ENCODE data around the gene PRICKLE2.

PRICKLE2 gene

DNA sequence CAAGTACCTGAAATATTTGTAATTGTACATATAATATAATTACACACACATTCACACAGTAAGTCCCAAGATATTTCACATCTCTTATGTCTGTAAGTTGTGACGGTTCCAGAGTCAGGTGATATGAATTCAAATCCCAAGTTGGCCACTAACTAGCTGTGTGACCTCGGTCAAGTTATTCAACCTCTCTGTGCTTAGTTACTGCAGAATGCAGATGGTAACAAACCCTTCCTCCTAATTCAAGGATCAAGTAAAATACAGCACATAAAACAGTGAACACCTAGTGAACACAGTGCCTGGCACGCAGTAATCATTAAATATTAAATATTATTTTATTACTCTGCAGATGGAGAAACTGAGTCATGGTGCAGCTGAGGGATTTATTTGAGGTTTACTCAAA lies 6.9 kb downstream of the PRICKLE2 start:
- ATAC-seq: no peak

DNA sequence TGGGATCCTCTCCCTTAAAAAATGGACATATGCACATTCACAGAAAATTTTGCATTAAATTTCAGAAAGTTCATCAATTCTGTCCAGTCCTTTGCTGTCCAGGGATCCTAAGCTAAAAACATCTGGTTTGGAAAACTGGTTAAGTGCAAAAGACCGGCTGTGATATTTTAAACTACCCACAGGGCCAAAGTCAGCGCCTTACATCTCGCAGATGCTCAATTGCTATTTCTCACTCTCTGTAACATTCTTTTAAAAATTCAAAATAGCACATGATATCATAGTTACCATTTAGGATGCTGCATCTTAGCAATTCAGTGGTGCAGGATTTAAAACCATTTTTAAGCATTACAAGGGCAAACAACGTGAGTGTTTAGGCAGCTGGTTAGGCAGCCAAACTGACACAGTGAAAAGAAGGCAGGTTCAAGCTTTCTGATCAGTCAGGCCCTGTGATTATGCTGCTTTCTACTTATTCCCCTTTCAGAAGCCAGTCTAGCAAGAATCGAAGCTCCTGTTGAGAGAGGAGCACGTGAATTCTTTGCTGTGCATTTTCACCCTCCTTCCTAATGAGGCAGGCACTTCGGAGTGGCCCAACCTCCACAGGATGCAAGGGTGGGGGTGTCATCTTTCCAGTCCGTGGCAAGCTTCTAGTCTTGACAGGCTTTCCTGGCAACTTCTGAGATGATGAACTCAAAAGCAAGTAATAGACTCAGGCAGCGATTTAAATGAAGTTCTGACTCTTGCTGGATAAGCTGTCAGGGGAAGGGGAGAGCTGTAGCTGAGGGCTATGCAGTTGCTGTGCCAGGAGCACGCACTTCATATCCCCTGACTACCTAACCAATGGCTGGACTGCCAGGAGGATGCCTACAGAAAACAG lies 8.8 kb downstream of the PRICKLE2 start:
- ATAC-seq: no peak

DNA sequence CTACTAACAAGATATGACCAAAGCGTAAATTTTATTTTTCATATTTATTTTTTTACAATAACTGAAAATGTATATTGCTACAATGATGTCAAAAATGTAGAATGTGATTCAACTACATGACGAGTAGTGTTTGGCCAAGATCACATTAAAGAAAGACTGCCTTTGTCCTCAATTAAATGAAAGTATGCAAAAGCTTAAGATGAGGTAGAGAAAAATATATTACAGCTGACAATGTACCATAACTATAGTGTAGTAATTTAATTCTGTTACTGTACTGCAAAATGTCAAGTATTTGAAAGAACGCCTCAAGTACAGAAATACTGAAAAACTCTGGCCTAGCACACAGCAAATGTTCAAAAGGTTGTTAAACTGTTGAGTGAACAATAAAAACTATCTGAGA lies 9.7 kb downstream of the PRICKLE2 start:
- ATAC-seq: no peak

DNA sequence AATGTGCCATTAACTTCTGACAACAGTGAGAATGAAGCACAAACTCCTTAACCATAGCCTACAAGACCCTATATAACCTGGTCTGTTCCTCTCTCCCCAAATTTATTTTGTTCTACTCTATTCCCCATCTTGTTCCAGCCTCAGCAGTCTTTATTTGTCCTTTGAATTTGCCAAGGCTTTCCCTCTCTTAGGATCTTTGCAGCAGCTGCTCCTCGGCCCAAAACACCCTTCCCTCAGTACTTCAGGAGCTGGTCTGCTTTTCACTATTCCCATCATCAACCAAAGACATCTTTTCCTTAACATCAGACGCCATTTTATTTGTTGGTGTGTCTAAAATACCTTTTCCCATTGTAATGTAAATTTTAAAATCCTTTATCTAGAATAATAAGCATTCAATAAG lies 10.2 kb downstream of the PRICKLE2 start:
- no peak for ATAC-seq

DNA sequence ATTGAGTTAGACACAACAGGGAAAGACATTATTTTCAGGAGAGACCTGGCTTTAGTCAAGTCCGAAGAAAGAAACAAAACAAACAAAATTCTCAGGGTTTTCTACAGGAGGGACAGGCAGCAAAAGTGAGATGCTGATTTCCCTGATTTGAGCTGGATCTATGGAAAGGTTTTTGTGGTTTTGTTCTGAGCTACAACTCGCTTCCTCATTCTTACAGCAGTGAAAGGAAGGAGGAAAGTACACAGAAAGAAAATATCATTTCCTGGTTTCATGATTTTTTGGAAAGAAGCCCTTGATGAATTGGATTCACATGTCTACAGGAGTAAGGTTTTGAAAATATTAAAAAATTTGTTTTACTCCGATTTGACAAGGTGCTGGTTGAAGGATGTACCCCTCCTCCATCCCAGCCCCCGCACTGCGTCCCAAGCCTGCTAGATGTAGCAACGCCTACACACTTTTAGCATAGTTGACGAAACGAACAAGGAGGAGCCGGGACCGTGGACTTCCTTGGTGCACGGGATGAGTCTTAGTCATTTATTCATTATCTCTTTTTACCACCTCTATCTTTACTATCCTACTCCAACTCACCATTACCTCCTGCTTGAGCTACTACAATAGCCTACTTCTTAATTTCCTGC lies 10.8 kb downstream of the PRICKLE2 start:
- ATAC-seq: no peak

DNA sequence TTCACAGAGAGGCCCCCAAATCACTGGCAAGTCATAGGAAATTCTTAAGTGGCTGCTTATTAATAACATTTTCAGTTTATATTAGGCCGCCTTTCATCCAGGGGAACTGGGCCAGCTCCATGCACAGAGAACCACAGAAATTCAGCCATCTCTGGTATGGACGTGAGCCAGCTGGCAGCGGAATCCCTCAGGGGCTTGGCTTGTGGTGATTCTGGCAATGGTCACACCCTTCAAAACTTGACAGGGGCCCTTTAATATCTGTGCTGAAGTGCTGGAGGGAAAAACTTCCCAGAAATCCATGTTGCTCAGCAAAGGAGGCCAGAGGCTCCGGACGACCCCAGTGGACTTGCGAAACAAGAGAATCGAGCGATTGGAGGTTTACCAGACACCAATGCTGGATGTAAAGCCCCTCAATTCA lies 11.3 kb downstream of the PRICKLE2 start:
- no peak for ATAC-seq

DNA sequence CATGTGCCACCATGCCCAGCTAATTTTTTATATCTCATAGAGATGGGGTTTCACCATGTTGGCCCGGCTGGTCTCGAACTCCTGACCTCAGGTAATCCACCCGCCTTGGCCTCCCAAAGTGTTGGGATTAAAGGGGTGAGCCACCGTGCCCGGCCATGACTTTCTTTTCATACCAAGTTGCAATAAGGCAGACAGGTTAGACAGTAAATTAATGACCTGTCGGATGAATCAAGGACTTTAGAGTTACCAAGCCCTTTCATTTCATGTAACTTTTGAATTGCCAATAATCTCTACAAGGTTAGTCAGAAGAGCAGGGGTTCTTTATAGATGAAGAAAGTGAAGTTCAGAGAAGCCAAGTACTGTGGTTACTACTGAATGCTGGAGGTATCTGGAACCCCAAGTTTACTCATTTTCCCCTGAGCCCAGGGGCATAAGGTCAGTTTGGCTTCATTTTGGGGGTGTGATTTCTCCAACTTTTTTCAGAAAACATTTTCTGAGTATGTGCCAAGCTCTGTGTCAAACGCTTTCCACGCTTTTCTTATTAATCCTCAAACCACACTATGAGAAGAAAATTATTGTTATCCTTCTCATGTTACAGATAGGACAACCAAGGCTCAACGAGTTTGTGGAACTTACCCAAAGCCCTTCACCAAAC lies 11.9 kb downstream of the PRICKLE2 start:
- ATAC-seq: no peak

DNA sequence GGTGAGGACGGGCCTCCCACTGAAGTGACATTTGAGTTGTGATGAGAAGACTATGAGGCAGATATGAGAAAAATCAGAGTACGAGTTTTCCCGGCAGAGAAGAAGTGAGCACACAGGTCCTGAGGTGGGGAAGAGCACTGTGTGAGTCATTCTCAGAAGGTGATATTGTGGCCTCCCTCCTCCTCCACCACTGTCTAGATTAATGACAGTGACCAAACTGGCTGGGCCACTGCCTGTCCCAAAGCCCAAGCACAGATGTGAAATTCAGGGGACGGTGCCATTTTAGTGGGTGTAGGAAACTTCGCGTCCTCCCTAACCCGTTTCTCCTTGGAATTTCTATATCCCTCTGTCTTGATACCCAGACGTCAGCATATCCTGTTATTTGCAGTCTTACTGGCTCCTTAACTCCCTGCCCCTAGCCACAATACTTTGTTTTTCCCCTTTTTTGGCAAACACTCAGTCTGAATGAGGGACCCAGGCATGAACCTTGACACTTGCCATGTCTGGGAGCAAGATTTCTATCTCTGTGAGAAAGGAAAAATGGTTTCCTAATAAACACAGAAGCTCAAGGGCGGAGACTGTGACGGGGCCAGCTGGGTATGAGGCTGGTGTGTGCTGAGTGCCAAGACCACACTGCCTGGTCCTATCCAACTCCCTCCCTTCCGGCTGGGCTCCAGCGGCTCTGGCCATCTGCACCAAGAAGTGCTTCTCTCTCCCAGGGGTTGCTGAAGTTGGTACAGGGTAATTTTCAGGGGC lies 15.2 kb downstream of the PRICKLE2 start:
- no peak for ATAC-seq

DNA sequence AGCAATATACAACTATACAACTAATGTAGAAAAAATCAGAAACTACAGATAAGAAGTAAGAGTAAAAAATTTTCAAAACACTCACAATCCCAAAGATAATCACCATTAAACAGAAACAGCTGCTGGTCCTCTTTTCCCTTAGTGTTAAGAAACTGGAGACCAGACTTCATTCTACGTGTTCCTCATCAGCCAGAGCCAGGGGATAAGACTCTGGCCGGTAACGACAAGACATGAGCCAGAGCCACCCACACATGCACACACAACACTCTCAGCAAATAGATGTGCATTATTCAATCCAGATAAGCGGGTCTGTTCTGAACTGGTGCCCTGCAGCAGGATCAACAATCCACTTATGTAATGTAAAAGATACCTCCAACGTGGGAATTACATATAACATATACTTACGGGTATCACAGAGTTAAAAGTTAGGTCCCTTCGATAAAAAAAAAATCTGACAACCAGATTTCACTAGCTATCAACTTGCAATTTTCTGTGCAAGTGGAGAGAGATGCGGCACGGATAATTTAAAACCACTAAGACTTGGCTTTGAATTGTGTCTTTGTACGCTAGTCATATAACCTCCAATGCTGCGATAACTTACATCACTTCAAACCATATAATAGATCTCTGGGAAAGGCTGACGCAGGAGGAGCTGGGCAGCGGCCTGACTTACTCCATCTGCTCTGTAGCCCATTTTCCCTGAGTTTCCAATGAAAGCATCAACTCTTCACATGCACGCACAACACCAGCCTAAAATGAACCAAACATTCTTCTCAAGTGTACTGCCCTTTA lies 17.8 kb downstream of the PRICKLE2 start:
- ATAC-seq: no peak

DNA sequence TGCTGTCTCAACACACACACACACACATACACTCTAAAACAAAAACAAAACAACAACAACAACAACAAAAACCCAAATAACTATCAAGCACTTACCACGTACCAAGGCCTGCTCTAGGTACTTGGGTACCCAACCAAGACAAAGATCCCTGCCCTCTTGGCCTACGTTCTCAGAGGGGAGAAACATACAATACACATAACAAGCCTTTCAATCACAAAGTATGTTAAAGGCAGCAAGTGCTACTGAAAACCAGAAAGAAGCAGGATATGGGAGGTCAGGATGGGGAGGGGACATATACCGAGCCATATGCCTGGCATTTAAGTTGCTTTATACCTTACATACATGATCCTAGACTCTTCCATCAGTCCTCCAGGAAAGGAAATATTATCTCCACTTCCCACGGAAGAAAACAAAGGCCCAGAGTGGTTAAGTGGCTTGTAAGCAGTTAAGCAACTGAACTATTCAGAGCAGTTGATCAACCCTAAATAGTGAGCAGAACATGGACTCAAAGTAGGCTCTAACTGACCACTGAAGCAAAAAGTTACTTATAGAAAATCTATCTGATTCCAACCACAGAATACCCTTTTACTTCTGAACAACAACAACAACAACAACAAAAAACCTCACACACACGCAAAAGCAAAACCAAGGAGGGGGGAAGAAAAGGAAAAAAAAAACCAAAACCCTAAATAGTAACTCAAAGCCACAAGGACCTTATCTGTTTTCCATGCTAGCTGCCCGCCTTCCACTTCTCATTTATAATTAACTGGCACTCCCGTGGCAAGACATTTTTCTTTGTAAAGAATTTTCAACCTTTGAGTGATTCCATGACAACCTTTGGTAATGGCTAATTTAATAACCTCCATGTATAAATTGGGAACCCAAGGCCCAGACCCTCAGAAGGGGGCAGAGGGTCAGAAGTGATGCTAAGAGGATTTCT lies 21.0 kb downstream of the PRICKLE2 start:
- ATAC-seq: no peak

DNA sequence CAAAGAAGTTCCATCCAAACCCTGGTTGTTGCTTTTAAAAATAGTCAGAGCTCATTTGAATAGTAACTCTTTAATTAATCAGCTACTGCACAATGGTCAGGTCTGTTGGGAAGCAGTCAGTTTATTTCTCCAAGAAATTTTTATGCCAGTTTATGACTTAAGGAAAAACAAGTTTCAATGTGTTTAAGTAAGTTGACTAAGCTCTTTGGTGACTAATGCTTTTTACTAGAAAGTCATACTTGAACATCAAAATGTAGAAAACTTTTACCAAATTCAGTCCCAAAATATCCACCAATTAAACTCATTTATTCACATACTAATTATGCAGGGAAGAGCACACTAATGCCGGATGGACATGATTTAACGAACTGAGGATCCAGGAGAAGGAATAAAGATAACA lies 22.1 kb downstream of the PRICKLE2 start:
- no peak for ATAC-seq

DNA sequence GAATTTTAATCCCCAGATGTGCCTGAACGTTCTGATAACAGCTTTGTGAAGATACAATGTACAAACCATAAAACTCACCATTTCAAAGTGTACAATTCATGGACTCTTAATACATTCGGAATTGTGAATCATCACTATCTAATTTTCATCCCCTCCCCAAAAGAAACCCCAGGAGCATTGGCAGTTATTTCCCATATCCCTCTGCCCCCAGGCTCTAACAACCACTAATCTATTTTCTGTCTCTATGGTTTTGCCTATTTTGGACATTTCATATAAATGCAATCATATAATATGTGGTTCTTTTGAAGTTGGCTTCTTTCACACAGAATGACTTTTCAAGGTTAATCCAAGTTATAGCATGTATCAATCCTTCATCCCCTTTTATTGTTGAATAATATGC lies 25.3 kb downstream of the PRICKLE2 start:
- no peak for ATAC-seq

DNA sequence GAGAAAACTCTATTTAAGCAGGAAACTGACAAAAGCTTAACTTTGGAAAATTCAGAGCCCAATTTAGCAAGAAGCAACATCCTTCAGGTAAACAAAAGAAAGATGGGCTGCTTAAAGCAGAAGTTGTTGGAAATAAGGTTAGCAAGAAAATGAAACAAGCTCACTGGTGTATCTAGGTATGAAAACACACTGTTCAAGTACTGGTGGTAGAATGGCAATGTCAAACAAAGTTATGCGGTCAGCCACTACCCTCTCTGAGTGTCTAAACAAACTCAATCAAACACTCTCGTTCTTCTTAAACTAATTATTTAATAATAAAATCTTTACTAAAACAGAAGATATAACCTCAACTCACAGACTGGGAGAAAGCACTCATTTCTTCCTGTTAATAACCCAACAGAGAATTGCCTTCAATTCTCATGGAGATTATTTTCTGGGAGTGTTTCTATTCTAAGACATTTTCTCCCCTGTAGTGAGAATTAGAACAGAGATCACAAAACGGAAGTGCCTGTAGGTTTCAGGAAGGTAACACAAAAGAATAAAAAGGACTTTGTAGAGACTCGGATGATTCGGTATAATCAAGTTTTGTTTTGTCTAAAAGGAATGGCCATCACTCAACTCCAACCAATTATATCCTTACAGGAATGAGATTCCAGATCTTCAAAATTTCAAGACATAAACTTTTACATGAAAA lies 28.9 kb downstream of the PRICKLE2 start:
- no peak for ATAC-seq

DNA sequence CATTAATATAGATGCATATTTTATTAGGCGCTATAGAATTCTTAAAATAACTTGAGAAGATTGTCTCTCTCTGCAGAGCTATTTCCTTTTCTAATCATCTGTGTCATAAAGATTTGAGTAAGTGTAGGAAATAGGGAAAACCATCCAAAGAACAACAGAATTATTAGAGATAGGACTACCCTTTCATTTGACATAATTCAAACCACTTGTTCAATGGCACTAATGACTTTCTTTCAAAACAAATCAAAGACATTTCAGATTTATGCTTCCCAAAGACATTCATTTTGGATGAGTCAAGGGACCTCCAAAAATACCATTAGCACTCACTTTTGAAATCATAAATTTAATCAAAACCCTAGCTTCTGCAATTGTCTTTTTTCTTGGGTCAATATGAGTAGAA lies 29.5 kb downstream of the PRICKLE2 start:
- no peak for ATAC-seq

DNA sequence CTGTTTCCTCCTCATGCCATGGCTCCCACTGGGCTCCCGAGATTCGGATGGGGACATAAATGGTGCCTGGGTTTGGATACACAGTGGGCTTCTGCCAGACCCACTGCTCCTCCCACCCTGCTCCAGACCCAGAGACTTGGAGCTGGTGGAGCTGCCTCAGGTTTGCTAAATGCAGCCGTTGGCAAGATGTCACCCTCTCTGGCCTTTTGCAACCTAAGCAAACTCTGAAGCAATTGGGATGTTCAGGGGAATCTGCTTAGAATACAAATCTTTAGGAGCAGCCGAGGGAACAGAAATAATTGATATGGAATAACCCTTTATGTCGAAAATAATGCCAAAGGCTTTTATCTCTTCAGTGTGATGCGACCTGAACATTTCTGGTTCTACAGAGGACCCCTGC lies 33.4 kb downstream of the PRICKLE2 start:
- ATAC-seq: no peak

DNA sequence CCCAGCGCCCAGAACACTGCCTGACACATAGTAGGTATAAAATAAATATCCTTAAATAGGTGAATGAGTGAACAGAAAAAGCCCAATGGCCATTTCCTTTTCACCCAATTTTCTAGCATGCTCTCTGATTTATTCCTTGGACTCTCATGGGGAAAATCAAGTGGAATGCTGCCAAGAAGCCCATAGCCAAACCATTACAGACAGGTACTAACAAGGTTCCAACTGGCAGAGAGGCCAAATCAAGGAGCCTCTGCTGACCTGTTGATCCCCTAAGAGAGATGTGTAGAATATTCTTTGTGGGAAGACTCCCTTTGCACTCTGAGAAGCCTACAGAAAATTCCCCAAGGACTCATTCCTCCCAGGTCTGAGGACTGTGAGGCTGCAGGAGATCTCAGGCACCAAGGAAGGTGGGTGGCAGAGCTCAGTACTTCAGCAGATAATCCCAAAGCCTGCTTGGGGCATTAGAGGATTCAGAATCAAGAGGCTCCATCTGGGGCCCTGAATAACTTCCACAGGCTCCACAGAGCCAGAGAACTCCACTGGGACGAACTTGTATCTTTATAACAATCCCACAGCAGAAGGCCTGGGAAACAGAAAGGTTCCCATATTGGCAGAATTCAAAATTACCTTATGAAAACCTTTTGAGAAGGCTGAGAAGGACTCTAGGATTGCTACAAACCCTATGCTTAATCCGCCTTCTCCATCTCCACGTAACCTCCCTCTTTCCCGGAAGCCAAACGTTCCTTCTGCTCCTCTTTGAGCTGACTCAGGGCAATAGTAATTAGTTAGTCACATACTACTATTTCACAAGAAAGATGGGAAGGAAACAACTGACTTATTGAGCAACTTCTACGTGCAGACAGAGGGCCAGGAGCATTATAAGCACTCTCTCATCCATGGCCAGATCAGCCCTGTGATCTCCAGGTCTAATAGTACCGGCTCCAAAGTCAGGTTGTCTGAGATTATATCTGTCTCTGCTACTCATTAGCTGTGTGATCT lies 34.5 kb downstream of the PRICKLE2 start:
- no peak for ATAC-seq

DNA sequence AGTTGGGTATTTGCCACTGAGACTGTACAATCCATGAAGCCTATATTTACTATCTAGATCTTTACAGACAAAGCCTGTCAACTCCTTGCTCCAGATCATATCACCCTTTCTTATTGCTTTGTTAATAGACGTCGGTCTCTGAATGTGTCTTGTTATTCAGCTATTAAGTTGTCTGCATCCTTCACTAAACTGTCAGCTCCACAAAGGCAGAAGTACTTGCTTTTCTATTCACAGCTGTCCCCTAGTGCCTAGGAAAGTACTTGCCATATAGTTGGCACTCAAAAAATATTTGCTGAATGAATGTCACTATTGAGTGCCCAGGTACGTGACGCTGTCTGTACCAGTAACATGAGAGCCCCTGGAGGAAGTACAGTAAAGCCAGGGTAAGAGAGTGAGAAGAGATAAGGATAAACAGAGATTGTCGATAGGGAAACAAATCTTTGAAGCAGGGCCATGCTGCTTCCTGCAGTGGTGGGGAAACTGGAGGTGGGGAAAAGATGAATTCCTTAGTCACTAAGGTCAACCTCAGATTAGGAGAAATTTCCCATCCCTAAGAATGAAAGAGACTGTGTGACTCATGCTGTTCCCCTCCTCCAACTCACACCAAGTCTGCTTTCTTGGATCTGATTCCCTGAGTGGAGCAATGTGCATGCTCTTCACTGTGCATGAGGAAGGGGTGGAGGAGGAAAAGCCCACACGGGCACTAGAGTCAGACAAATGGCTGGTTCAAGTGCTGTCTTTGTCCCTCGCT lies 36.3 kb downstream of the PRICKLE2 start:
- no peak for ATAC-seq

Measured in activated CD4-positive, CD25-positive, alpha-beta regulatory T cell treated with anti-CD3 and anti-CD28 coated beads, Interleukin-2, amount 50 U/mL, for 24 hours (primary cell).